ENCODE measurements around the gene GNPTG. TPM values are rescaled to one million over a fixed set of nuclear protein-coding genes. Genes with fewer than 3 reads are reported as not detected.

The GNPTG gene
- total and polyA plus RNA-seq, 9 donors, result 37.6 to 46.8 (median 40.3) TPM

DNA sequence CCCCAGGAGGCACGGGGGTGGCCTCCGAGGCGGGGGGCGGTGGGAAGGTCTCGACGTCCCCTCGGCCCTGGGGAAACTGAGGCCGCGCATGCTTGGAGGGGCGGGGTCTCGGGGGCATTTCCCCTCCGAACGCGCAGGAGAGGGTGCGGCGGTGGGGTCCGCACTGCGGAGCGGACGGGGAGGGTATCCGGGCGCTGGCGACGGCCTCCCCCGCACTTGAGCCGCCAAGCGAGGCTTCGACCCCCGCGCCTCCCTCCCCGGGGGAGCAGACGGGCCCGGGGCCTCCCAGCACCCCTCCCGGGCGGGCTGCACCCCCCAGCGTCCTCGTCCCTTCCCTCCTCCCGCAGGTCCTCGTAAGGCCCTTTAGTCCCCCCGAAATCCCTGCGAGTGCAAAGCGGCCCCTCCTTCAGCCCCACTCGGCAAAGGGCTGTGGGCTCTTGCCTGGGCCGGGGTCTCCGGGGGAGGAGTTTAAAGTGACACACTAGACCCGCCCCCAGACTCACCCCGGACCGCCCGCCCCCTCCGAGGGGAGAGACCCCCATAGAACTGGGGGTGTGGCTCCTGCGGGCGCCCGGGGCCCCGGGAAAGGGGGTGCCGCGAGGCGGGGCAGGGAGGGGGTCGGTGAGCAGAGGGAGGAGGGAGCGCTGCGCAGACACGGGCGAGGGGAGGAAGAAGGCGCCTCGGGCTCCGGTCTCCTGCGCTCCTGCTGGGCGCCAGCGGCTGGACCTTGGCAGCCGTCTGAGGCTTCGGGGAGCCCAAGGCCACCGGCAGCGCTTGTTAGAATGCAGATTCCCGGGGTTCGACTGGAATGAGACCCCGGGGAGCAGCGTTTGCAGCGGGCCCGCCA, 17.7 kb upstream of the GNPTG start:
- Histone ChIP-seq H3K4me3 (ENCODE audit: low read length) (no peak overlapping the region), H3K9me3 (replicated peaks; ENCODE audit: control insufficient read depth, low read depth, low read length) (no peaks in the 10 kb centered on the region), H3K36me3 (ENCODE audit: control insufficient read depth, insufficient read depth, low read length) (no peaks in the 10 kb centered on the region), H3K27me3 (ENCODE audit: control insufficient read depth, insufficient read depth, low read length) (peaks cover 80% of the 10 kb centered on the region), H3K27ac (ENCODE audit: low read length) (no peak overlapping the region), H3K4me1 (ENCODE audit: control insufficient read depth, insufficient read depth, low read length) (peaks cover 21% of the 10 kb centered on the region)
- no peak for DNase-seq
- under 1% methylated on average over 60 of the region's 78 CpGs for WGBS (ENCODE audit: insufficient coverage)

DNA sequence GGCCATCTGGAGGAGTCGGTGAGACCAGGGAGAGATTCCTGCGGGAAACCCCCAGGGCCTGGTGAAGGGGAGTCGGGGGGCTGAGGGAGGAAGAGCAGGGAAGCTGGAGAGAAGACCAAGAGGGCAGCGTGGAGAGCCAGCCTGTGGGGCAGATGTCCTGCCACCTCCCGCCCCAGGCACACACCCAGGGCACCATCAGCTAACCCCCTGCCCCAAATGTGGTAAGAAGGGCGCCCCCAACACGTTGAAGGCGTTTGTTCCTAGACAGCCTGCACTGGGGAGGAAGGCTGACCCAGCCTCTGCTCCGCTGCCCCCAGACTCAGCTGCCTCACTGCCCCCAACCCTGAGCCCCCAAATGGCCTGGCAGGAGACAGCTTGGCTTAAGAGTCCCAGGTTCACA, 17.0 kb upstream of the GNPTG start:
- Histone ChIP-seq H3K27ac (ENCODE audit: low read length) (no peak overlapping the region), H3K27me3 (ENCODE audit: control insufficient read depth, insufficient read depth, low read length) (peaks cover 80% of the 10 kb centered on the region), H3K9me3 (replicated peaks; ENCODE audit: control insufficient read depth, low read depth, low read length) (no peaks in the 10 kb centered on the region), H3K36me3 (ENCODE audit: control insufficient read depth, insufficient read depth, low read length) (no peaks in the 10 kb centered on the region), H3K4me3 (ENCODE audit: low read length) (no peak overlapping the region), H3K4me1 (ENCODE audit: control insufficient read depth, insufficient read depth, low read length) (peaks cover 21% of the 10 kb centered on the region)
- WGBS (ENCODE audit: insufficient coverage), result 26% methylated on average over 7 of the region's 9 CpGs
- DNase-seq, result no peak

DNA sequence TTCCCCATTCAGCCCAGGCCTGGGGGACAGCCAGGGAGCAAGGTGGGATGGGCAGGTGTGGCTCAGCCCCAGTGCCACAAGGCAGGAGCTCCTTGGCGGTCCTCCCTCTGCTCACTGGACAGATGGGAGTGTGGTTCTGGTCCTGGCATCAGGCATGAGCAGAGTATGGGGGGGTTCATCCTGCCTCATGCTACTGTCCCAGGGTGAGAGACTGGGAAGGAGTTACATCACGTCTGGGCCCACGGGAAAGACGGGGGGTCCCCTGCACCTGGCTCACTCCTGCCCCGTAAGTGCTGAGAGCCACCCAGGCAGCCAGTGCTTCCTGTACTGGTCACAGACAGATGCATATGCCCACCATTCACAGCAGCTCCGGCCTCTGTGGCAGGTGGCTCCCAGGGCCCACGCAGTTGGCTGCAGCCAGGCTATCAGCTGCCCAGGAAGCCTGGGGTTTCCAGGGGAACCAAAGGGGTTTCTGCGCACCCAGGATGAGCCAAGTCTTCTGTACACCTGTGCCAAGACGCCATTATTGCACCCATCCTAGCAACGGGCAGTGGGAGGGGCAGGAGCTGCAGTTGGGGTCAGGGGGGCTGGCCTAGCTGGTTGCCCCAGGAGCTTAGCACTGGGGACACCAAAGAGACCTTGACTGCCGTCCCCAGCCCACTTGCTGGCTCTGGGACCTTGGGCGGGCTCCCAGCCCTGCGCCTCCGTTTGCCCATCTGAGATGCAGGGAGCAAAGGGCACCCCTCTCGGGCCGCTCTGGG, 16.3 kb upstream of the GNPTG start:
- WGBS (ENCODE audit: insufficient coverage), result 54% methylated on average over 9 of the region's 16 CpGs
- no peaks in the 10 kb centered on the region for H3K36me3 ChIP-seq (ENCODE audit: control insufficient read depth, insufficient read depth, low read length)
- DNase-seq, result no peak
- H3K4me3 ChIP-seq (ENCODE audit: low read length), result no peak overlapping the region
- H3K9me3 ChIP-seq (replicated peaks; ENCODE audit: control insufficient read depth, low read depth, low read length), result no peaks in the 10 kb centered on the region
- peaks cover 73% of the 10 kb centered on the region for H3K27me3 ChIP-seq (ENCODE audit: control insufficient read depth, insufficient read depth, low read length)
- H3K27ac ChIP-seq (ENCODE audit: low read length), result no peak overlapping the region
- H3K4me1 ChIP-seq (ENCODE audit: control insufficient read depth, insufficient read depth, low read length), result peaks cover 21% of the 10 kb centered on the region

DNA sequence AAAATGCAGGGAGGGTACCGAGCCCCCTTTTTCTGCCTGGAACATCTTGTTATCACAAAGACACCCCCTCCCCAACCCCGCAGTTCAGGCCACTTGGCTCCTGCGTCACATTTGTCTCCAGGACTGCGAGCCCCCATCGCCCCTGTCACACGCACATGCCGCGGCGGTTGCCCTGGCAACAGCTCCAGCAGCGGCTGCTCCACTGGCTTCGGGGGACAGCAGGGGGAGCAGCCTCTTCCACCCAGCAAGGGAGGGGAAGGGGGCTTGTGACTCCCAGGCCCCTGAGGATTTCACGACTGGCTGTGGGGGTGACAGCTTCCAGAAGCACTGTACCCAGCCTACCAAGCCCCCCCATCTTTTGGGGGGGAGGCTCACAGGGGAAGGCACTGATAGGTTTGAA, 15.7 kb upstream of the GNPTG start:
- H3K36me3 ChIP-seq (ENCODE audit: control insufficient read depth, insufficient read depth, low read length), result no peaks in the 10 kb centered on the region
- no peak for DNase-seq
- 0% methylated on average over 8 of the region's 12 CpGs for WGBS (ENCODE audit: insufficient coverage)
- H3K4me1 ChIP-seq (ENCODE audit: control insufficient read depth, insufficient read depth, low read length), result peaks cover 21% of the 10 kb centered on the region
- no peak overlapping the region for H3K27ac ChIP-seq (ENCODE audit: low read length)
- no peak overlapping the region for H3K4me3 ChIP-seq (ENCODE audit: low read length)
- peaks cover 67% of the 10 kb centered on the region for H3K27me3 ChIP-seq (ENCODE audit: control insufficient read depth, insufficient read depth, low read length)
- H3K9me3 ChIP-seq (replicated peaks; ENCODE audit: control insufficient read depth, low read depth, low read length), result no peaks in the 10 kb centered on the region

DNA sequence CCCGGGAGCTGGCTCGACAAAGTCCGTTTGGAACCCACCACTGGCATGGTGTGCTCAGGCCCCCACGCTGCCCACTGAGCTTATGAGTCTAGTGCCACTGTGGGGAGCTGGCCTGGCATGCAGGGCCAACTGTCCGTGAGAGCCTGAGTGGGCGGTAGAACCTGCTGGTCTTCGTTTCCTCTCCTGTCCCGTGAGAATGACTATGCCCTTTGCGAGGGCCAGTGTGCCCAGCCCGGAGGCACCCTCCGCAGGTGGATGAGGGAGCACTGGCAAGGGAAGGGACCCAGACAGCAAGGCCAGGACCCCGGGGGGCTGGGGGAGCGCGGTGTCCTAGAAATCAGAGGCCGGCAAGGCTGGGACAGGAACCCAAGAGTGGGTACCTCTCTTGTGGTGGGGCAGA, 15.1 kb upstream of the GNPTG start:
- Histone ChIP-seq H3K36me3 (ENCODE audit: control insufficient read depth, insufficient read depth, low read length) (no peaks in the 10 kb centered on the region), H3K27ac (ENCODE audit: low read length) (no peak overlapping the region), H3K27me3 (ENCODE audit: control insufficient read depth, insufficient read depth, low read length) (peaks cover 61% of the 10 kb centered on the region), H3K4me3 (ENCODE audit: low read length) (no peak overlapping the region), H3K4me1 (ENCODE audit: control insufficient read depth, insufficient read depth, low read length) (peaks cover 19% of the 10 kb centered on the region), H3K9me3 (replicated peaks; ENCODE audit: control insufficient read depth, low read depth, low read length) (no peaks in the 10 kb centered on the region)
- DNase-seq, result no peak
- WGBS (ENCODE audit: insufficient coverage), result 73% methylated on average over 15 of the region's 15 CpGs

DNA sequence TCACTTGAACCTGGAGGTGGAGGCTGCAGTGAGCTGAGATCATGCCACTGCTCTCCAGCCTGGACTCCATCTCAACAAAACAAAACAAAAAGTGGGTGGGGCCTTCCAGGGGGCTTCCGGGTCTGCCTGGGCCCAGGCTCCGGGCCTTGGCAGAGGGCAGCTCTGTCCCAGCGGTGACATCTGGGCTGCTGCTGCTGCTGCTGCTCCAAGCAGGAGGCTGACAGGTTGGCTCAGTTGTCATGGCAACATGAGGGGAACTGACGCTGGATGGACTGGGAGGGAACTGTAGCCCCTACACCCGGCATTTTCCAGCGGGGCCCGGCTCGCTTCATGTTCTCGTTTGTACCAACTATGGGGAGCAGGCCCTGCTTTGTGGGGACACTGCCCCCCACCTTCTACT, 14.2 kb upstream of the GNPTG start:
- Histone ChIP-seq H3K27me3 (ENCODE audit: control insufficient read depth, insufficient read depth, low read length) (peaks cover 52% of the 10 kb centered on the region), H3K4me1 (ENCODE audit: control insufficient read depth, insufficient read depth, low read length) (peaks cover 15% of the 10 kb centered on the region), H3K9me3 (replicated peaks; ENCODE audit: control insufficient read depth, low read depth, low read length) (no peaks in the 10 kb centered on the region), H3K36me3 (ENCODE audit: control insufficient read depth, insufficient read depth, low read length) (no peaks in the 10 kb centered on the region), H3K4me3 (ENCODE audit: low read length) (no peak overlapping the region), H3K27ac (ENCODE audit: low read length) (no peak overlapping the region)
- DNase-seq, result no peak
- 33% methylated on average over 7 of the region's 9 CpGs for WGBS (ENCODE audit: insufficient coverage)

DNA sequence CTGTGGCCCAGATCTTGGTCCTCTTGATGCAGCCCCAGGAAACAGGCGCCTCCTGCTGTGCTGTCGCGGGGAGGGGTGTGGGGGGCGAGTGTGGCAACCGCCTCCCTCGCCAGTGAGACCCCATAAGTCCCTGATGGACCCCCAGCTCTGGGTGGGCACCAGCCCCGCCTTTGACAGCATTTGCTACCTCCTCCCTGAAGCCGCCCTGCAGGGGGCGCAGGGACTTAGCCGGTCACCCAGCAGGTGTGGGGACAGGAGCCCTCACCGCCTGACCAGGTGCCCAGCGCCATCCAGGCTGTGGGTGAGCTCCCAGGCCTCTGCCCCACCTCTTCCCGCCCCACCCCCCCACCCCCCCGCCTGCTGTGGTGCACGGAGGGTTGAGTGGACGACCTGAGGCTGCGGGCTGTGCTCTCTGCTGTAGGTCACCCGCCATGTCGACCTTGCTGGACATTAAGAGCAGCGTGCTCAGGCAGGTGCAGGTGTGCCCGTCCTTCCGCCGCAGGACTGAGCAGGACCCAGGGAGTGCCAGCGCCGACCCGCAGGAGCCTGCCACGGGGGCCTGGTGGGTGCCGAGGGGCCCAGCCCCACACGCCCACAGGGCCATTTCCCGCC, 13.5 kb upstream of the GNPTG start:
- DNase-seq, result no peak
- Histone ChIP-seq H3K27ac (ENCODE audit: low read length) (no peak overlapping the region), H3K4me3 (ENCODE audit: low read length) (no peak overlapping the region), H3K9me3 (replicated peaks; ENCODE audit: control insufficient read depth, low read depth, low read length) (no peaks in the 10 kb centered on the region), H3K36me3 (ENCODE audit: control insufficient read depth, insufficient read depth, low read length) (no peaks in the 10 kb centered on the region), H3K27me3 (ENCODE audit: control insufficient read depth, insufficient read depth, low read length) (peaks cover 45% of the 10 kb centered on the region), H3K4me1 (ENCODE audit: control insufficient read depth, insufficient read depth, low read length) (peaks cover 14% of the 10 kb centered on the region)
- WGBS (ENCODE audit: insufficient coverage), result 59% methylated on average over 19 of the region's 30 CpGs

DNA sequence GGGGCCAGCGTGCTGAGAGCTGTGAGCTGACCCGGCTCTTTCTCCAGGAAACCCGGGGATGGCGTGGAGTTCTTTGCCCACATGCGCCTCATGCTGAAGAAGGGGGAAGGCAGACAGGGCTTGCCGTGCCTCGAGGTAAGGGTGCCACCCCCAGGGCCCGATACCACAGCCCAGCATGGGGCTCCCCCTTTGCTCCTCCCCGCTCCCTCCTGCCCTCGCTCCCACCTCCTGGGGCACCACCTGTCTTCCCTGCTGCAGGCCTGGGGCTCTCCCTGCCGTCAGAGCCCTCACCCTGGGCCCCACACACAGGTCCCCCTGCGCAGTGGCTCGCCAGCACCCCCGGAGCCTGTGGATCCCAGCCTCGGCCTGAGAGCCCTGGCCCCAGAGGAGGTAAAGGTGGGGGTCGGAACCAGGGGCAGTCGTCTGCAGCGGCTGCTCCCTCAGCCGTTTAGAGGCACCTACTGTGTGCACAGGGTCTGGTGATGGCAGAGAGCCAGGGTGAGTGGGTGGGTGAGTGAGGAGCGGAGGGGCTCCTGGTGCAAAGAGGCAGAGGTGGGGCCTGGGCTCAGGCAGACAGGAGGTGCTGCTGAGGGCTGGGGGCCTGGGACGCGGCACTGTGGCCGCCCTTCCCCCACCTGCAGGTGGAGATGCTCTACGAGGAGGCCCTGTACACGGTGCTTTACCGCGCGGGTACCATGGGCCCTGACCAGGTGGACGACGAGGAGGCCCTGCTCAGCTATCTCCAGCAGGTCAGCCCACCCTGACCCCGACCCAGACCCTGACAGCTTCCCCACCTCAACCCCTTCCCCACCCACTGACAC, 12.7 kb upstream of the GNPTG start:
- no peak for DNase-seq
- H3K9me3 ChIP-seq (replicated peaks; ENCODE audit: control insufficient read depth, low read depth, low read length), result no peaks in the 10 kb centered on the region
- no peak overlapping the region for H3K4me3 ChIP-seq (ENCODE audit: low read length)
- 68% methylated on average over 26 of the region's 31 CpGs for WGBS (ENCODE audit: insufficient coverage)
- peaks cover 39% of the 10 kb centered on the region for H3K27me3 ChIP-seq (ENCODE audit: control insufficient read depth, insufficient read depth, low read length)
- no peaks in the 10 kb centered on the region for H3K36me3 ChIP-seq (ENCODE audit: control insufficient read depth, insufficient read depth, low read length)
- H3K4me1 ChIP-seq (ENCODE audit: control insufficient read depth, insufficient read depth, low read length), result peaks cover 10% of the 10 kb centered on the region
- H3K27ac ChIP-seq (ENCODE audit: low read length), result no peak overlapping the region

DNA sequence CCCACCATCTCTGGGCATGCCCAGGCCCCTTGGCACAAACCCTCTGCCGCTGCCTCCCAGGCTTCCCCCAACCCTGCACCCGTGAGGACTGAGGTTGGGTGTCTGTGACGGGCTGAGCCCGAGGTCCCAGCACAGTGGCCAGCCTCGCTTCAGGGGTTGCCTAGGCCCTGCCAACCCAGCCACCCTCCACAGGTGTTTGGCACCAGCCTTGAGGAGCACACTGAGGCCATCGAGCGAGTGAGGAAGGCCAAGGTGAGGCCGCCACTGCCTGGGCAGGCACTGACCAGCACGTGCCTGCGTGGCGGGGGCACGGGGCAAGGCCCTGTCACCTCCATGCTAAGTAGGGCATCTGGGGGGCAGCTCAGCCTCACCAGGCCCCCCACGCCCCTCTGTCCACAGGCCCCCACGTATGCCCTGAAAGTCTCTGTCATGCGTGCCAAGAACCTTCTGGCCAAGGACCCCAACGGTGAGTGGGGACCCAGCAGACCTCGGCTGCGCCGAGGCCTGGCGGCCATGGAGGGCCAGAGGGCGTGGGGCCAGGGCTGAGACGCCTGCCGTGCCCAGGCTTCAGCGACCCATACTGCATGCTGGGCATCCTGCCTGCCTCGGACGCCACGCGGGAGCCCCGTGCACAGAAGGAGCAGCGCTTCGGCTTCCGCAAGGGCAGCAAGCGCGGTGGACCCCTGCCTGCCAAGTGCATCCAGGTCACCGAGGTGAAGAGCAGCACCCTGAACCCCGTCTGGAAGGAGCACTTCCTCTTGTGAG, 10.8 kb upstream of the GNPTG start:
- Histone ChIP-seq H3K27ac (ENCODE audit: low read length) (no peak overlapping the region), H3K27me3 (ENCODE audit: control insufficient read depth, insufficient read depth, low read length) (peaks cover 20% of the 10 kb centered on the region), H3K9me3 (replicated peaks; ENCODE audit: control insufficient read depth, low read depth, low read length) (no peaks in the 10 kb centered on the region), H3K36me3 (ENCODE audit: control insufficient read depth, insufficient read depth, low read length) (no peaks in the 10 kb centered on the region), H3K4me1 (ENCODE audit: control insufficient read depth, insufficient read depth, low read length) (peaks cover 9% of the 10 kb centered on the region), H3K4me3 (ENCODE audit: low read length) (no peak overlapping the region)
- no peak for DNase-seq
- 85% methylated on average over 35 of the region's 36 CpGs for WGBS (ENCODE audit: insufficient coverage)

Data from muscle of leg (tissue), 11 donors.